Measurements from ENCODE around the gene GALNT17.
"Not testable (repeated sequence)": the region's sequence is repeated elsewhere in the genome, so short reads cannot be mapped to it uniquely, and the experiment has no call there.

The GALNT17 gene

DNA sequence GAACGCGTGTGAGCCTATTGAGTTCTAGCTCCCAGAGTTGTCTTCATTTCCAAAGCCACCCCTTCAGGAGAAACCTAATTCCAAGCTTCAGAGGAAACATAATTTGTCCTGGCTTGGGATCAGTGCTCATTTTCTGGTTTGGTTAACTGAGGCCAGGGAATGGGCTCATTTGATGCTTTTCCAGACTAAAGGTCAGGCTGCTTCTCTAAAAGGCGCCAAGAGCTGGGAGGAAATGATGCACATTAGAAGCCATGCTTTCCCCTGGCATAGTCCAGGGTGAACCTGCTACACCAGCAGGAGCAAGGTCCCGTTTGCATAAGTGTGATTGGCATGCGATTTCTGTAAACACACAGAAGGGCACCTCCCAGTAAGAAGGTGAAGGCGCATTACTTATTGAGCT is 435.0 kb downstream of the GALNT17 start:
- no peak for DNase-seq (ENCODE audit: low spot score)

GRCh38 chr7:71574153-71574860 is 442.4 kb downstream of the GALNT17 start:
- no peak for DNase-seq (ENCODE audit: low spot score)

- no peak for DNase-seq (ENCODE audit: low spot score)
Observed at GRCh38 chr7:71580027-71580426, 448.1 kb downstream of the GALNT17 start.

DNA sequence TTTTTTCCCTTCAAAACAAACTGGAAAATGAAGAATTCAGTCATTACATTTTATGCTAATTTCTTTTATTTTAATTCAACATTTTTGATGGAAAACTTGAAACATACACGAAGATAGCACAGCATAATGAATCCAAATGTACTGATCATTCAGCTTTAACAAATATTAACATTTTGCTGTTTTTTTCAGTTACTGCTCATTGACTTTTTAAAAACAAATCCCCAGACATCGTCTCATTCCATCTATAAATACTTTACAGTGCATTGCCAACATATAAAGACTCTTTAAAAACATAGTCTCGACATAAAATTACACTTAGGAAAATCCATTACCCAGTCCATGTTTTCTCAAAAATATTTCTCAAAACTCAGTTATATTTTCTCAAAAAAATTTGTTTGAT is 452.3 kb downstream of the GALNT17 start:
- DNase-seq (ENCODE audit: low spot score), result no peak

DNA sequence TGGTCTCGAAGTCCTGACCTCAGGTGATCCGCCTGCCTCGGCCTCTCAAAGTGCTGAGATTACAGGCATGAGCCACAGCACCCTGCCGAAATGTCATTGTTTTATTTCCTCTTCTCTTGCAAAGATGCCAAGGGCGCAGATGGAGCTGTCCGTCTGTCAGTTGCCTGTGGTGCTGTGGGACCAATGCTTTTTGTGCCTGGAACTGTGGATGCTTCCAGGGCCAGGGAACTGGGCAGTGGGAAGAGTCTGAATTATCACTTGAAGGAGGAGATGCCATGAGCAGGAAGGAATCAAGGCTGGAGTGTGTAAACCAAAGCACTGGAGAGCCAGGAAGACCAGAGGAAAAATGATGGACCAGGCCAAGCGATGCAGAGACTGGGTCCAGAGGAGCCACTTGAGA is 459.9 kb downstream of the GALNT17 start:
- no peak for DNase-seq (ENCODE audit: low spot score)

DNA sequence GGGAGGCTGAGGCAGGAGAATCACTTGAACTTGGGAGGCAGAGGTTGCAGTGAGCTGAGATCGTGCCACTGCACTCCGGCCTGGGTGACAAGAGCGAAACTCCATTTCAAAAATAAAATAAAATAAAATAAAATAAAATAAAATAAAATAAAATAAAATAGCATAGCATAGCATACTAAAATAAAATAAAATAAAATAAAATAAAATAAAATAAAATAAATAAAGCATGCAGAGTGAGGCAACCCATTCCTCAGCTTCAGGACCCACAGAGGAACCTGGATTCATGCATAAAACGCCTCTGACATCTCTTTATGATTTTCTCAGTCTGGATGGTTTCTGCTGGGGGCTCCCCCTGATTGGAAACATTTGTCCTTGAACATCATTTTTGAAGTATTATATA is 460.4 kb downstream of the GALNT17 start:
- DNase-seq (ENCODE audit: low spot score), result not testable (repeated sequence)

DNA sequence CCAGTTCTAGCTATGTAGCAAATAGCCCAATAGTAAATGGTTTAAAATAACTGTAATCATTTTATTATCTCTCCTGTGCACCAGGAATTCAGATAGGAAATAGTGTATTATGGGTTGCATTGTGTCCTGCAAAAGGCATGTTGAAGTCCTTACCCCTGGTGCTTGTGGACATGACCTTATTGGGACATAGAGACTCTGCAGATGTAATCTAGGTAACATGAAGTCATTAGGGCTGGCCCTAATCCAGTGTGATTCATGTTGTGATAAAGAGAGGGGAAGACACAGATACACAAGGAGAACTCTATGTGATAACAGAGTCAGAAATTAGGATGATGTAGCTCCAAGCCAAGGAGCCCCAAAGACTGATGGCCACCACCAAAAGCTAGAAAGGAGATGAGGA is 462.8 kb downstream of the GALNT17 start:
- no peak for DNase-seq (ENCODE audit: low spot score)

DNA sequence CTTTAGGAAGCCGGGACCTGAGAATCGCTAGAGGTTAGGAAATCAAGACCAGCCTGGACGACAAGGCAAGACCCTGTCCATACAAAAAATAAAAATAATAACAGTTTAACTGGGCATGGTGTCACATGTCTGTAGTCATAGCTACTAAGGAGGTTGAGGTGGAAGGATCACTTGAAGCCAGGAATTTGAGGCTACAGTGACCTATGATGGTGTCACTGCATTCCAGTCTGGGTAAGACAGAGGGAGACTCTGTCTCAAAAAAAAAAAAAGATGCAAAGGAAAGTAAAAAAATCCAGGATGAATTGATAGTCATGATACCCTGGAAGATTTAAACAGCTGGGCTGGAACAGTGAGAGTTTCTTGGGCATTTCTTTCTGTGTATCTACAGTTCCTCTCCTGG is 463.2 kb downstream of the GALNT17 start:
- DNase-seq (ENCODE audit: low spot score), result no peak

GRCh38 chr7:71598553-71598952 is 466.6 kb downstream of the GALNT17 start:
- DNase-seq (ENCODE audit: low spot score), result no peak

- no peak for DNase-seq (ENCODE audit: low spot score)
Observed at GRCh38 chr7:71601851-71602250, 469.9 kb downstream of the GALNT17 start.

- DNase-seq (ENCODE audit: low spot score), result no peak
Observed at GRCh38 chr7:71604818-71605414, 473.0 kb downstream of the GALNT17 start.

- no peak for DNase-seq (ENCODE audit: low spot score)
Observed at GRCh38 chr7:71611986-71612385, 480.0 kb downstream of the GALNT17 start.

DNA sequence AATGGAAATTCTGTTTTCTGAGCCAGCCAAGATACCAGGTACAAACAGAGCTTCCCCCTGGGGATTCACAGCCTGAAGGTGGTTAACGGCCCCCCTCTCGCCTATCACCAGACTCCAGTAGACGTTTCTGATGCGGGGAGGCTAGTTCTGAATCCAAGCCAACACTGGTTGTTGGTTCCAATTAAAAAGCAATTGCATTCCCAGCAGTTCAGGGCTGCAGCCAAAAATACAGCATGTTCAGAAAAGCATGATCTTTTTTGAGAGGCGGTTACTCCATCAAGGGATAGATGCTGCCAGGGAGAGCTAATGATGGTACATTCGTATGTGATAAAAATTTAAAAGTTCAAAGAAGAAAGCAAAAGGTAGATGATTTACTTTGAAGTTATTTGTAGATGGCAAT is 481.0 kb downstream of the GALNT17 start:
- no peak for DNase-seq (ENCODE audit: low spot score)

GRCh38 chr7:71613313-71613712 is 481.4 kb downstream of the GALNT17 start:
- no peak for DNase-seq (ENCODE audit: low spot score)

DNA sequence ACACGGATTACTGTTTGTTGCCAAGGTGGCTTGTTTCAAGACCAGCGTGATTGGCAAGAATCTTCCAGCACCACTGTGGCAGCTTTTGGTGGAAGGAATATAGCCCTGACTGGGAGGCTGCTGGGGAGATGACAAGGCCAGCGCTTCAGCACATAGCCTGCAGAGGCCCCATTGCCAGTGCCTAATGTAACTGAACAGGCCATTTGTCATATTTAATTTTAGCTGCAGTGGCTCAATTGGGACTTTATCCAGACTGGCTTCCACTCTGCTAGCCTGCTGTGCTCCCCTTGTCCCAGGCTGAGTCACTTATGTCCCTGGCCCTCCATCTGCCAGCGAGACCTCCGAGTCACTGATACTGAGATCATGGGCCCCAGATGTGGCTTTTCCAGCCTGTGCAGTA is 483.1 kb downstream of the GALNT17 start:
- DNase-seq (ENCODE audit: low spot score), result no peak

DNA sequence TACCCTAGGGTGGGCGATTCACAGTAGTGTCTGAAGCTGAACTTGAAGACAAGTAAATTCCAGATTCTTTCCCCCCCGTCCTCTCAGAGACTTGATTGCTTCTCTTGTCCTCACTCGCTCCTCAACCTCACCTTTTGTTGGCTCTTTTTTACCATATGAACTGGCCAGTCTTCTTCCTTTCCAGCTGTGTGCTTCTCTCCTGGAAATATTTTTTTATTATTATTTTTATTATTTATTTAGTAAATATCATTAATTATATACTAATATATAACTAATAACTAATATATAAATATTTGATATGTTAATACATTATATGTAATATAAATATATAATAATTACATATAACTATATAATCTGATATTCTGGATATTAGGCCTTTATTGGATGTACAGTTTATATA is 484.3 kb downstream of the GALNT17 start:
- DNase-seq (ENCODE audit: low spot score), result no peak

DNA sequence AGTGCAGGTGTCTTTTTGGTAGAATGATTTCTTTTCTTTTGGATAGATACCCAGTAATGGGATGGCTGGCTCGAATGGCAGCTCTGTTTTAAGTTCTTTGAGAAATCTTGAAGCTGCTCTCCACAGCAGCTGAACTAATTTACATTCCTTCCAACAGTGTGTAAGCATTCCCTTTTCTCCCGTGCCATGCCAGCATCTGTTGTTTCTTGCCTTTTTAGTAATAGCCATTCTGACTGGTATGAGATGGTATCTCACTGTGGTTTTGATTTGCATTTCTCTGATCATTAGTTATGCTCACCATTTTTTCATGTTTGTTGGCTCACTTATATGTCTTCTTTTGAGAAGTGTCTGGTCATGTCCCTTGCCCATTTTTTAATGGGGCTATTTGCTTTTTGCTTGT is 486.3 kb downstream of the GALNT17 start:
- no peak for DNase-seq (ENCODE audit: low spot score)

GRCh38 chr7:71625545-71625944 is 493.6 kb downstream of the GALNT17 start:
- DNase-seq (ENCODE audit: low spot score), result no peak

- DNase-seq (ENCODE audit: low spot score), result no peak
Observed at GRCh38 chr7:71626206-71626605, 494.3 kb downstream of the GALNT17 start.

DNA sequence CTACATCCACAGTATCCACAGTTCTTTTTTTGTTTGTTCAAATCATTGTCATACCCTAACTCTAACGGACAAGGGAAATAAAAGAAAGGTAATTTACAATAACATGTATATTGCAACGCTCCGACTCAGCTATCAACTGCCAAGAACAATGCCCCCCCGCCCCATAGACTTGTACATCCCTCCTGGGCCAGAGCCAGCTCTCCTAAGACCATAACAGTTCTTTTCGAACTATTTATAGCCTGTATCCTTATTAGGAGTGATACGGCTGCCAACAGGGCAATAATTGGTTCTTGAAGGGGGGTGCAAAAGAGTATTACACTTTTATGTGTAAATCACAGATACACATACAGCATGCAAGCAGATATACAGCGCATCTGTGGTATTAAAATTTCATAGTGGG is 495.7 kb downstream of the GALNT17 start:
- DNase-seq (ENCODE audit: low spot score), result no peak

DNA sequence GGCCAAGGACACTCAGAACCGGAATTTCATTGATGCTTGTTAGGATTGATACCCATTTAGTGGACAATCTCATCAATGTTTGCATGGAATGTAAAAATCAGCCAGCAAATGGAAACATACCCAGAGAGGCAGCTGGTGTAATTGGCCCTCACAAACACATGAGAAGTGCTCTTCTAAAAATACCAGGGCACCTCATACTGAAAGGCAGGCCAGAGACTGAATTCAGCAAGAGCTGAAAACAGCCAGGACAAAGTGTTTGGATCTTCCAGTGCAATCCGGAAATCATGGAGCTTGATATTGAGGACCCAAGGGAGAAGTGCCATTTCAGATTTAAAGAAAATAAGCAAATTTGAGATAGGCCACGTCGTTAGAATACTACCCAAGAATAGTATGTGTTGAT is 498.6 kb downstream of the GALNT17 start:
- no peak for DNase-seq (ENCODE audit: low spot score)

GRCh38 chr7:71633551-71634008 is 501.6 kb downstream of the GALNT17 start:
- no peak for DNase-seq (ENCODE audit: low spot score)

DNA sequence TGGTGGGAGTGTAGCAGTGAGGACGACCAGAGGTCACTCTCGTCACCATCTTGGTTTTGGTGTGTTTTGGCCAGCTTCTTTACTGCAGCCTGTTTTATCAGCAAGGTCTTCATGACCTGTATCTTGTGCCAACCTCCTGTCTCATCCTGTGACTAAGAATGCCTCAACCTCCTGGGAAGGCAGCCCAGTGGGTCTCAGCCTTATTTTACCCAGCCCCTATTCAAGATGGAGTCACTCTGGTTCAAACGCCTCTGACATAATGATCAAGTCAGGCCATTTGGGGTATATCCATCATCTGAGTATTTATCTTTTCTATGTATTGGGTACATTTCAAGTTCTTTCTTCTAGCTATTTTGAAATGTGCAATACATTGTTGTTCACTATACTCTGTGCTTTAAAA is 503.9 kb downstream of the GALNT17 start:
- DNase-seq (ENCODE audit: low spot score), result not testable (repeated sequence)

GRCh38 chr7:71636329-71636728 is 504.4 kb downstream of the GALNT17 start:
- no peak for DNase-seq (ENCODE audit: low spot score)
